H1 (cell line): ENCODE data around the gene KIAA1328. TPM values are rescaled to one million over a fixed set of nuclear protein-coding genes. Genes with fewer than 3 reads are reported as not detected.

Experiments
- BACH1 ChIP-seq: IDR thresholded peaks from 2 replicates; pipeline ENCODE4 v1.6.1; 2012; ENCODE audit warnings: low read length, improper control_type of control experiment
- CREB1 ChIP-seq: IDR thresholded peaks from 2 replicates; pipeline ENCODE4 v1.6.1; 2012; ENCODE audit warnings: inconsistent platforms
- RAD21 ChIP-seq, 2 experiments: IDR thresholded peaks in 1 of 2; conservative IDR thresholded peaks in 1 of 2; 2 replicates each; pipeline ENCODE4 v1.6.1; 2011; ENCODE audit warnings: low read depth in 2 of 2, low read length in 2 of 2, improper control_type of control experiment in 1 of 2, inconsistent platforms in 1 of 2, mild to moderate bottlenecking in 1 of 2, moderate library complexity in 1 of 2
- polyA plus RNA-seq, 7 experiments: library from polyadenylated mRNA; depleted of rRNA in 3 of 7; stranded (reverse) in 5 of 7; unstranded in 2 of 7; fragments of >200 nt in 5 of 7; fragments of 200-250 nt in 2 of 7; gene quantifications; 1 replicate in 5 of 7; 2 replicates in 1 of 7; 4 replicates in 1 of 7; pipeline versions ENCODE4 v1.2.1 to v1.2.3, GENCODE V29; 2011 to 2013; ENCODE audit warnings: missing spikeins in 2 of 7, mixed read lengths in 2 of 7
- total RNA-seq: library from RNA; stranded (reverse); fragmentation: NEBNext Ultra II Directional; extraction: Animal tissue kit (Norgen Biotek cat#: 25700); gene quantifications from 2 replicates; pipeline ENCODE4 v1.2.1, GENCODE V29; 2021

KIAA1328 gene
- total and polyA plus RNA-seq, 2 of the 8 experiments (the other 6 are each of a cell fraction or from before 2014, with no cell fraction given): 2.6 to 5.7 TPM

DNA sequence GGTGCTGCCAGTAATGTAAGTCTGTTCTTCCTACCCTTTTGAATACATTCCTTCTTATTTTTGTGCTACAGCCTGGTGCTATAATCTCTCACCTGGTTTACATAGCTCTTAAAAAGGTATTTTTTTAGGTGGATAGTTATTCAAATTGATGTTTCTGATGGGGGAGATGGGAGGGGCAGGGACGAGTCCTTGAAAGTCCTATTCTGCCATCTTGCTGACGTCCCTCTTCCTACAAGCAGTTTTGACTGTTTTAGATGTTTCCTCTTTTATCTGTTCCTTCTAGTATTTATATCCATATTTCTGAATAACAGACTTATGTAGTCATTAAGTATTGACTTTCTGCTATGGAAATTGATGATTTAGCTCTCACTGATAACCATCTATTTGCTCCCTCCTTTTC, 256.4 kb downstream of the KIAA1328 start (continued):
- peak; percentile 57 to 63 for TF ChIP-seq RAD21 (IDR thresholded peaks at IDR 0.05 in 1 of 2, conservative IDR thresholded peaks at IDR 0.05 in 1 of 2; ENCODE audit: low read depth in 2 of 2, low read length in 2 of 2)
- no peak for TF ChIP-seq BACH1
- no peak for TF ChIP-seq CREB1
